Measurements from ENCODE around the gene CAVIN1. TPM values are rescaled to one million over a fixed set of nuclear protein-coding genes. Genes with fewer than 3 reads are reported as not detected.

The CAVIN1 gene
- total RNA-seq, 1 donor from 2014 or later = 269 TPM

DNA sequence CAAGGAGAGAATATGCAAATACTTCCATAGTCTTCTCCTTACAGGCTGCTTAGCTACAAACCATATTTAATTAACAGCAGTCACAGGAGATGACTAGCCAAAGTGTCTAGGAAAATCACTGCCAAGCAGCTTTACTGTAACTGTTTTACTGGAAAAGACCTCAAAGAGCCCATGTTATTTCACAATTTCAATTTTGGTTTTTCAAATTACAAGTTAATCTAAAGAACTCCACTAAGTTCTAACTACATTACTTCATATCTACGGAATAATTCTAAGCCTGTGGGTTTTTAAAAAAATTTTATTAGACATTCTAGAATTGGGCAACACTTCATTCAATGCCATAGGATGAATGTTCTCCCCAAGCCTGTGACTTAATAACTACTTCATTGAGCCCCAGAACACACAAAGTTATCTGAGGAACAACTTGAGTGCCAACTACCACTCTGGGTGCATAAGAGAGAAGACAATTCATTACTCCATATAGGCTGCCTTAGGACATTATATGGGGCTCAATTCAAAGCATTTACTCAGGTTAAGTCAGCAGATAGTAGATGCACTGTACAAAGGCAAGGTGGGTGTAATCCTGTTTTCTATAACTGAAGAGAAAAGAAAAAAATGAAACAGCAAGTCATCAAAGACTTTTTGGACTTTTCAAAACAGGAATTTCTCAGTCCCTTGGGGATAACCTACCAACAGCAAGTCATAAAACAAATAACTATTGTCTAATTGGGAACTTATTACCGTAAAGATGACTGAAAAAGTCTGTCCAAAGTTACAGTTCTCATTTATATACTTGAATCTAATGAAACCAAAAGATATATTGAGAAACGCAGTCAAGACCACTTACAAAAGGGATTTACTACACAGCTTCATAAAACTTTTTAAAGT lies 67.9 kb downstream of the CAVIN1 start:
- ATAC-seq (peak in 1 of 2 donors; percentile 25), DNase-seq (no peak)
- Histone ChIP-seq H3K9me3 (no peaks in the 10 kb centered on the region), H3K27ac (no peak overlapping the region), H3K27me3 (ENCODE audit: low read depth) (no peaks in the 10 kb centered on the region), H3K4me1 (peaks cover 69% of the 10 kb centered on the region), H3K4me3 (no peak overlapping the region), H3K36me3 (peaks cover 9% of the 10 kb centered on the region)
- intact Hi-C loops (cut with DNase I) = no loop called here
- TF ChIP-seq, protein P1, sequence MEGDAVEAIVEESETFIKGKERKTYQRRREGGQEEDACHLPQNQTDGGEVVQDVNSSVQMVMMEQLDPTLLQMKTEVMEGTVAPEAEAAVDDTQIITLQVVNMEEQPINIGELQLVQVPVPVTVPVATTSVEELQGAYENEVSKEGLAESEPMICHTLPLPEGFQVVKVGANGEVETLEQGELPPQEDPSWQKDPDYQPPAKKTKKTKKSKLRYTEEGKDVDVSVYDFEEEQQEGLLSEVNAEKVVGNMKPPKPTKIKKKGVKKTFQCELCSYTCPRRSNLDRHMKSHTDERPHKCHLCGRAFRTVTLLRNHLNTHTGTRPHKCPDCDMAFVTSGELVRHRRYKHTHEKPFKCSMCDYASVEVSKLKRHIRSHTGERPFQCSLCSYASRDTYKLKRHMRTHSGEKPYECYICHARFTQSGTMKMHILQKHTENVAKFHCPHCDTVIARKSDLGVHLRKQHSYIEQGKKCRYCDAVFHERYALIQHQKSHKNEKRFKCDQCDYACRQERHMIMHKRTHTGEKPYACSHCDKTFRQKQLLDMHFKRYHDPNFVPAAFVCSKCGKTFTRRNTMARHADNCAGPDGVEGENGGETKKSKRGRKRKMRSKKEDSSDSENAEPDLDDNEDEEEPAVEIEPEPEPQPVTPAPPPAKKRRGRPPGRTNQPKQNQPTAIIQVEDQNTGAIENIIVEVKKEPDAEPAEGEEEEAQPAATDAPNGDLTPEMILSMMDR (IDR thresholded peaks at IDR 0.05) = no peak

Other genes starting within 250 kb of the CAVIN1 start
- gene KCNH4, start 242.1 kb downstream of the CAVIN1 start, total RNA-seq = 0.09 TPM
- gene HCRT, start 237.8 kb downstream of the CAVIN1 start, total RNA-seq = not detected
- 33.4 TPM for gene GHDC, start 228.8 kb downstream of the CAVIN1 start, total RNA-seq
- gene STAT5B, start 146.9 kb downstream of the CAVIN1 start, total RNA-seq = 67.9 TPM
- 53.3 TPM for gene STAT5A, start 134.8 kb downstream of the CAVIN1 start, total RNA-seq
- gene STAT3, start 34.8 kb downstream of the CAVIN1 start, total RNA-seq = 278 TPM
- gene ATP6V0A1, start 35.6 kb upstream of the CAVIN1 start, total RNA-seq = 107 TPM
- 39.1 TPM for gene NAGLU, start 113.0 kb upstream of the CAVIN1 start, total RNA-seq
- 2.2 TPM for gene HSD17B1, start 129.7 kb upstream of the CAVIN1 start, total RNA-seq
- gene COASY, start 138.9 kb upstream of the CAVIN1 start, total RNA-seq = 65.8 TPM
- gene MLX, start 143.8 kb upstream of the CAVIN1 start, total RNA-seq = 70.5 TPM
- 4.8 TPM for gene PSMC3IP, start 154.5 kb upstream of the CAVIN1 start, total RNA-seq
- gene RETREG3, start 186.1 kb upstream of the CAVIN1 start, total RNA-seq = 70.7 TPM
- gene TUBG1, start 186.4 kb upstream of the CAVIN1 start, total RNA-seq = 30.3 TPM
- gene TUBG2, start 236.0 kb upstream of the CAVIN1 start, total RNA-seq = 16.8 TPM